ENCODE data around the gene ITGA2B. TPM values are rescaled to one million over a fixed set of nuclear protein-coding genes. Genes with fewer than 3 reads are reported as not detected.

The ITGA2B gene
- total and polyA plus RNA-seq, 8 donors: 3.2 to 10.0 (median 8.0) TPM

DNA sequence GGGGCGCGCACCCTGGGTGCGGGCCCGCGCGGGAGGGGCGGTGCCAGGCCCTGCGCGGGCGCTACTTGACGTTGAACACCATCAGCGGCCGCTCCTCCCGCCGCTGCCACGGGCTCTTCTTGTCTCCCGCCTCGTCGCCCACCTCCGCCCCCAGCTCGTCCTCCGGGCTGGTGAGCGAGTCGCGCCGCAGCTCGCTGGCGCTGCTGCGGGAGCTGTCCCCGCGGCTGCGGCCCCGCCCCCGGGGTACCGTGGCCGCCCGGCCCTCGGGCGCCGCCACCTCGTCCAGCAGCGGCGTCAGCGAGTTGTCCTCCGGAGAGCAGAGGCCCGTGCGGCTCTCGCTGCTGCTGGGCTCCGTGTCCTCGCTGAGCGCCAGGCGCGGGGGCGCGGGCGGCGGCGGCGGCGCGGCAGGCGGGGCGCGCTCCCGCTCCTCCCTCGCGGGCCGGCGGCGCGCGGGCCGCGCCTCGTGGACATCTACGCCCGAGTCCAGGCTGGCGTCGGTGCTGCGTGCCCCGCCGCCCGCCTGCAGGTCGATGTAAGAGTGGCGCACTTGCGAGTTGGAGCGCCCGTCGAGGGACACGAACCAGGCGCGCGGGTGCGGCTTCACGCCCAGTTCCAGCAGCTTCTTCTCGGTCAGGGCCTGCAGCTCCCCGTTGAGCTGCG lies 35.6 kb downstream of the ITGA2B start:
- Histone ChIP-seq H3K27me3 (peaks cover 0 to 14% of the 10 kb centered on the region in 2 donors), H3K36me3 (peaks cover 3 to 48% of the 10 kb centered on the region in 2 donors), H3K4me3 (peak overlapping the region; percentile 9 to 26), H3K27ac (no peak overlapping the region), H3K9me3 (no peaks in the 10 kb centered on the region), H3K4me1 (peaks cover 0 to 22% of the 10 kb centered on the region in 2 donors)
- ATAC-seq: peak; percentile 48
- DNase-seq: peak in 1 of 4 donors; percentile 88
- TF ChIP-seq, protein P1, sequence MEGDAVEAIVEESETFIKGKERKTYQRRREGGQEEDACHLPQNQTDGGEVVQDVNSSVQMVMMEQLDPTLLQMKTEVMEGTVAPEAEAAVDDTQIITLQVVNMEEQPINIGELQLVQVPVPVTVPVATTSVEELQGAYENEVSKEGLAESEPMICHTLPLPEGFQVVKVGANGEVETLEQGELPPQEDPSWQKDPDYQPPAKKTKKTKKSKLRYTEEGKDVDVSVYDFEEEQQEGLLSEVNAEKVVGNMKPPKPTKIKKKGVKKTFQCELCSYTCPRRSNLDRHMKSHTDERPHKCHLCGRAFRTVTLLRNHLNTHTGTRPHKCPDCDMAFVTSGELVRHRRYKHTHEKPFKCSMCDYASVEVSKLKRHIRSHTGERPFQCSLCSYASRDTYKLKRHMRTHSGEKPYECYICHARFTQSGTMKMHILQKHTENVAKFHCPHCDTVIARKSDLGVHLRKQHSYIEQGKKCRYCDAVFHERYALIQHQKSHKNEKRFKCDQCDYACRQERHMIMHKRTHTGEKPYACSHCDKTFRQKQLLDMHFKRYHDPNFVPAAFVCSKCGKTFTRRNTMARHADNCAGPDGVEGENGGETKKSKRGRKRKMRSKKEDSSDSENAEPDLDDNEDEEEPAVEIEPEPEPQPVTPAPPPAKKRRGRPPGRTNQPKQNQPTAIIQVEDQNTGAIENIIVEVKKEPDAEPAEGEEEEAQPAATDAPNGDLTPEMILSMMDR (IDR thresholded peaks at IDR 0.05): no peak
- intact Hi-C loops (cut with DNase I): no loop called here

DNA sequence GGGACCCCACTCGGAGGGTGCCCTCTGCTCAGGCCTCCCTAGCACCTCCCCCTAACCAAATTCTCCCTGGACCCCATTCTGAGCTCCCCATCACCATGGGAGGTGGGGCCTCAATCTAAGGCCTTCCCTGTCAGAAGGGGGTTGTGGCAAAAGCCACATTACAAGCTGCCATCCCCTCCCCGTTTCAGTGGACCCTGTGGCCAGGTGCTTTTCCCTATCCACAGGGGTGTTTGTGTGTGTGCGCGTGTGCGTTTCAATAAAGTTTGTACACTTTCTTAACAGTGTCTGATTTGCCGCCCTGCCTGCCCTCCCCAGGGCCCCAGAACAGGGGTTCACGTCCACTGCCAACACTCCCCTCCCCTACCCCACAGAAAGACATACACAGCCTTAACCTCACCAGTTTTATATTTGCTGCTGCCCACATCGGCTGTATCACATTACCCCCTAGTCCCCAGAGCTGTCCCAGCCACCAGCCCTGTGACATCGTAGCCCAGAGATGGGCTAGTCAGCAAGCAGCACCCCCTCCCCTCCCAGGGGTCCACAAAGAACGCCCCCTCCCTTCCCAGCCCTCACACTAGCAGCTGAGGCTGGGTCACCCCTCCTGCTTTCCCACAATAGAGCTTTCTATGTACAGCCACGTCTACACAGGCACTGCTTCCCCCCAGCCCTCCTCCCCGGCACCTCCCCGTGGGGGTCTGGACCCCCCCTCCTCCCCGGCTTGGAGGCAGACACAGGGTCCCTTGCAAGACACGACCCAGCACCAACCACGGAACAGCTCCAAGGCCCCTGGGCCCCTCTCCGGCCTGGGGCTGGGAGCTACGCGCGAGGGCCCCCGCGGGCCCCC lies 36.4 kb downstream of the ITGA2B start:
- Histone ChIP-seq H3K36me3 (peaks cover 3 to 52% of the 10 kb centered on the region in 2 donors), H3K27ac (no peak overlapping the region)
- intact Hi-C loops (cut with DNase I): no loop called here

DNA sequence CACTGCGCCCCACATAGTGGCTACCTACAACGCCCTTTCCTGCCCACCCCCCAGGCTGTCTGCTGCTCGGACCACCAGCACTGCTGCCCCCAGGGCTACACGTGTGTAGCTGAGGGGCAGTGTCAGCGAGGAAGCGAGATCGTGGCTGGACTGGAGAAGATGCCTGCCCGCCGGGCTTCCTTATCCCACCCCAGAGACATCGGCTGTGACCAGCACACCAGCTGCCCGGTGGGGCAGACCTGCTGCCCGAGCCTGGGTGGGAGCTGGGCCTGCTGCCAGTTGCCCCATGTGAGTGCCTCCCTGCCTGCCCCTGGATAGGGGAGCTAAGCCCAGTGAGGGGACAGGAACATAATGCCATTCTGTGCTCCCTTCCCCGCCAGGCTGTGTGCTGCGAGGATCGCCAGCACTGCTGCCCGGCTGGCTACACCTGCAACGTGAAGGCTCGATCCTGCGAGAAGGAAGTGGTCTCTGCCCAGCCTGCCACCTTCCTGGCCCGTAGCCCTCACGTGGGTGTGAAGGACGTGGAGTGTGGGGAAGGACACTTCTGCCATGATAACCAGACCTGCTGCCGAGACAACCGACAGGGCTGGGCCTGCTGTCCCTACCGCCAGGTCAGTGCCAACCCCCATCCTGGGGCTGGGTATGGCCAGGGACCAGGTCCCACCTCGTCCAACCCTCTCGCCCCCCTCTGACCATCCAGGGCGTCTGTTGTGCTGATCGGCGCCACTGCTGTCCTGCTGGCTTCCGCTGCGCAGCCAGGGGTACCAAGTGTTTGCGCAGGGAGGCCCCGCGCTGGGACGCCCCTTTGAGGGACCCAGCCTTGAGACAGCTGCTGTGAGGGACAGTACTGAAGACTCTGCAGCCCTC lies 37.3 kb downstream of the ITGA2B start:
- Histone ChIP-seq H3K4me3 (no peak overlapping the region), H3K9me3 (no peaks in the 10 kb centered on the region), H3K36me3 (peaks cover 3 to 52% of the 10 kb centered on the region in 2 donors), H3K4me1 (peaks cover 0 to 38% of the 10 kb centered on the region in 2 donors), H3K27ac (no peak overlapping the region), H3K27me3 (peaks cover 0 to 14% of the 10 kb centered on the region in 2 donors)
- TF ChIP-seq, protein P1 (IDR thresholded peaks at IDR 0.05): no peak
- ATAC-seq: no peak
- intact Hi-C loops (cut with DNase I): no loop called here
- peak in 1 of 4 donors; percentile 77 for DNase-seq

More for the DNA sequence above, 36.4 kb downstream of the ITGA2B start:
- Histone ChIP-seq H3K4me1 (peaks cover 0 to 29% of the 10 kb centered on the region in 2 donors), H3K4me3 (peak overlapping the region; percentile 9 to 26), H3K27me3 (peaks cover 0 to 14% of the 10 kb centered on the region in 2 donors), H3K9me3 (no peaks in the 10 kb centered on the region)
- DNase-seq (peak in 1 of 4 donors; percentile 36), ATAC-seq (no peak)
- TF ChIP-seq, protein P1 (IDR thresholded peaks at IDR 0.05): no peak

DNA sequence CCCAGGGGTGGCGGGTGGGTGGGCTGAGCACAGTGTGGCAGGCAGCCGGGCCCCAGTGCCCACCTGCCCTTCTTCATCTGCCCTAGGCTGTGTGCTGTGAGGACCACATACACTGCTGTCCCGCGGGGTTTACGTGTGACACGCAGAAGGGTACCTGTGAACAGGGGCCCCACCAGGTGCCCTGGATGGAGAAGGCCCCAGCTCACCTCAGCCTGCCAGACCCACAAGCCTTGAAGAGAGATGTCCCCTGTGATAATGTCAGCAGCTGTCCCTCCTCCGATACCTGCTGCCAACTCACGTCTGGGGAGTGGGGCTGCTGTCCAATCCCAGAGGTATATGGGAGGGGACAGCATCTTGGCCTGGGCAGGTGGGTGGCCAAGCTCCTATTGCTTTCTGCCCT lies 38.0 kb downstream of the ITGA2B start:
- TF ChIP-seq, protein P1 (IDR thresholded peaks at IDR 0.05): no peak
- ATAC-seq (no peak), DNase-seq (no peak)
- peaks cover 0 to 14% of the 10 kb centered on the region in 2 donors for H3K27me3 ChIP-seq
- H3K27ac ChIP-seq: no peak overlapping the region
- no peaks in the 10 kb centered on the region for H3K9me3 ChIP-seq
- intact Hi-C loops (cut with DNase I): no loop called here
- no peak overlapping the region for H3K4me3 ChIP-seq
- peaks cover 3 to 52% of the 10 kb centered on the region in 2 donors for H3K36me3 ChIP-seq
- H3K4me1 ChIP-seq: peaks cover 0 to 45% of the 10 kb centered on the region in 2 donors
